Progenitor cell of endocrine pancreas (in vitro differentiated cells): ENCODE measurements around the gene RASSF3. TPM values are rescaled to one million over a fixed set of nuclear protein-coding genes. Genes with fewer than 3 reads are reported as not detected.

Experiments used
- DNase-seq: peaks from one replicate; pipeline ENCODE4 v3.0.0; 2021; ENCODE audit warnings: low spot score; ENCODE audit not compliant: unreplicated experiment
- H3K27ac Mint-ChIP-seq: 2 replicates; pipeline ENCODE4 v1.8.0; 2021; ENCODE audit warnings: mild to moderate bottlenecking, moderate library complexity, mixed read lengths
- H3K27me3 Mint-ChIP-seq: 2 replicates; pipeline ENCODE4 v1.8.0; 2021; ENCODE audit warnings: mixed read lengths
- H3K36me3 Mint-ChIP-seq: 2 replicates; pipeline ENCODE4 v1.8.0; 2022; ENCODE audit warnings: mixed read lengths; ENCODE audit not compliant: insufficient read depth
- H3K4me1 Mint-ChIP-seq: 2 replicates; pipeline ENCODE4 v1.8.0; 2021; ENCODE audit warnings: low read depth, mixed read lengths
- H3K4me3 Mint-ChIP-seq: 2 replicates; pipeline ENCODE4 v1.8.0; 2021; ENCODE audit warnings: low read depth, mild to moderate bottlenecking, moderate library complexity, mixed read lengths
- H3K9me3 Mint-ChIP-seq: 2 replicates; pipeline ENCODE4 v1.8.0; 2021; ENCODE audit warnings: low read depth, mixed read lengths
- CTCF ChIP-seq: fragments of 200-600 bp; sonication (generic); IDR thresholded peaks from one replicate; pipeline ENCODE4 v1.5.0; 2021; ENCODE audit warnings: antibody characterized with exemption, mild to moderate bottlenecking; ENCODE audit not compliant: unreplicated experiment
- total RNA-seq: library from RNA; stranded (reverse); gene quantifications from 2 replicates; pipeline ENCODE4 v1.2.1, GENCODE V29; 2021

The RASSF3 gene
- total RNA-seq, 1 donor from 2014 or later, result 20.7 TPM

DNA sequence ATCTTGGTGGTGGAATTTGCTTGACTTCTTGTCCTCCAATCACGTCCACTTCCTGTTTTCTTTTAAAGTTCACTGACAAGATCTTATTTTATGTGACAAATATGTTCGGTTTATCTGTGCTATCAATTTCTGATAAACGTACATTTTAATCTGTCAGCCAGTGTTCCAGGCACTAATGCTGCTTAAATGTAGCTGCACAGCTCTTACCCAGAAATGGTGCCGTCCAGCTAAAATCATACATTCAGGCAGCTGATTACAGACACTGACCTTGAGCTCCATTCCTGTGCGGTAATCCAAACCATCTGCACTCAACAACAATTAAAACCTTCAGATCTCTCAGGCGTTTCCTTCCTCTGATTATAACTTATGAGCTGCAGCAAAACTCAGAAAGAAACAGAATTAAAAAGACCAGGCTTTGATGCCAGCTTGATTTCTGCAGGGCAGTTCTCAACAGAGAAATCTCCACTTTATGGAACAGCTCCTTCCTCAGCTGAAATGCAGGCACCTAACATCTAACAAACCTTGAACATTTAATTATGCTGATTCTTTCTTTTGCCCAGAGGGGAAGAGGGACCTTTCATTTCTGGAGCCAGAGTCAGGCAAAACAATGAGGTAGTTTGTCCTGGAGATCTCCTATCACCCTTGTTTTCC, 26.4 kb upstream of the RASSF3 start:
- Mint-ChIP-seq H3K27ac (no peak overlapping the region), H3K4me3 (no peak overlapping the region), H3K9me3 (no peaks in the 10 kb centered on the region), H3K27me3 (peaks cover 16% of the 10 kb centered on the region), H3K4me1 (peaks cover 20% of the 10 kb centered on the region), H3K36me3 (no peaks in the 10 kb centered on the region)
- no peak for TF ChIP-seq CTCF
- DNase-seq, result no peak

- Mint-ChIP-seq H3K27ac (no peak overlapping the region), H3K4me3 (no peak overlapping the region), H3K27me3 (peaks cover 16% of the 10 kb centered on the region), H3K4me1 (peaks cover 20% of the 10 kb centered on the region), H3K9me3 (no peaks in the 10 kb centered on the region), H3K36me3 (no peaks in the 10 kb centered on the region)
- DNase-seq, result no peak
- TF ChIP-seq CTCF, result no peak
These were observed 25.2 kb upstream of the RASSF3 start for GRCh38 chr12:64585104-64585503.

GRCh38 chr12:64587447-64587846, 22.8 kb upstream of the RASSF3 start:
- no peaks in the 10 kb centered on the region for H3K36me3 Mint-ChIP-seq
- H3K4me1 Mint-ChIP-seq, result peaks cover 15% of the 10 kb centered on the region
- H3K4me3 Mint-ChIP-seq, result no peak overlapping the region
- TF ChIP-seq CTCF, result no peak
- H3K27ac Mint-ChIP-seq, result no peak overlapping the region
- peaks cover 7% of the 10 kb centered on the region for H3K27me3 Mint-ChIP-seq
- H3K9me3 Mint-ChIP-seq, result no peaks in the 10 kb centered on the region
- no peak for DNase-seq

- H3K9me3 Mint-ChIP-seq, result no peaks in the 10 kb centered on the region
- no peak overlapping the region for H3K4me3 Mint-ChIP-seq
- H3K27me3 Mint-ChIP-seq, result no peaks in the 10 kb centered on the region
- no peak for DNase-seq
- H3K27ac Mint-ChIP-seq, result no peak overlapping the region
- TF ChIP-seq CTCF, result no peak
- H3K4me1 Mint-ChIP-seq, result no peaks in the 10 kb centered on the region
- H3K36me3 Mint-ChIP-seq, result no peaks in the 10 kb centered on the region
These were observed 20.1 kb upstream of the RASSF3 start for GRCh38 chr12:64590183-64590582.

DNA sequence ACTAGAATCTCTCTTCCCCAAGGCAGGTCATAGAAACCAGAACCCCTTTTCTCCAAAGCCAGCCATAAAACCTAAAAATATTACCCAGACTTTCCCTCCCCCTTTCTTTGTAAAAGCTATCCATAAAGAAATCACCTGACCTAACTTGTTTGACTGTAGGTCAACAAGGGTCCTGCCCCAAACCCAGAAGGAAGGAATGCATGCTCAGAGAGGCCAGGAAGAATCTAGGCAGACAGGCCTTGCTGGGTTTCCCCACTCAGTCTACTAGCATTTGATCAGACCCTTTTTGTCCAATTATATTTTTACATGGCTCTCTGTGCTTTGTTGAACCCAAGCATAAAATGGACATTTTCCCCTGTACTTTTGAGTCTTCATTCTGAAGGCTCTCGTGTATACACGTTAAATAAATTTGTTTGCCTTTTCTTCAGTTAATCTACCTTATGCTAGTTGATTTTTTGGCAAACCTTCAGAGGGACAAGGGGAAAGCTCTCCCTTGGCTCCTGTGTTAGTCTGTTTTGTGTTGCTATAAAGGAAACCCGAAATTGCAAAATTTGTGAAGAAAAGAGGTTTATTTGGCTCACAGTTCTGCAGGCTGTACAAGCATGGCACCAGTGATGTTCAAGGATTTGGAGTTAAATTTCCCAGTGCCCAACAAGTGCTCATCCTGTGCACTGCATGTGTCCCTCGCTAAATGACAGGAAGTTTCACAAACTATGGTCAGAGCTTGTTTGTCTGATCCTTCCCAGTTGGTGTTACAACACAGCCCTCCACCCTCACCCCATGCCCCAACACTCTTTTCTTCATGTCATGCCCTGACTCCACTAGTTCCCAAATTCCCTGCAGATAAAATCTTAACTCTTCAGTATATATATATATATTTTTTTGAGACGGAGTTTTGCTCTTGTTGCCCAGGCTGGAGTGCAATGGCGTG, 14.2 kb upstream of the RASSF3 start:
- Mint-ChIP-seq H3K9me3 (peaks cover 2% of the 10 kb centered on the region), H3K27me3 (peaks cover 3% of the 10 kb centered on the region), H3K4me1 (peaks cover 25% of the 10 kb centered on the region), H3K4me3 (no peak overlapping the region), H3K36me3 (peaks cover 1% of the 10 kb centered on the region), H3K27ac (no peak overlapping the region)
- no peak for TF ChIP-seq CTCF
- no peak for DNase-seq
